Calu3 (cell line): ENCODE measurements around the gene PCED1B. TPM values are rescaled to one million over a fixed set of nuclear protein-coding genes. Genes with fewer than 3 reads are reported as not detected.
"Not testable (repeated sequence)": the region's sequence is repeated elsewhere in the genome, so short reads cannot be mapped to it uniquely, and the experiment has no call there.

ENCODE experiments used
- BruUV-seq: library from RNA; stranded (reverse); fragments of 400-500 nt; replicated peaks from 2 replicates; lab custom pipeline; 2021; lab: Mats Ljungman, UMichigan
- CTCF ChIA-PET: fragments of 300-600 bp; sonication (Branson Sonifier 250); formaldehyde crosslinking; loops from one replicate; lab custom pipeline; 2022; ENCODE audit warnings: antibody characterized with exemption; lab: Charles Lee
- DNase-seq: peaks from one replicate; pipeline ENCODE4 v3.0.0; 2022
- H3K27ac Mint-ChIP-seq: one replicate; pipeline ENCODE4 v1.8.0; 2022; ENCODE audit warnings: mixed read lengths; ENCODE audit not compliant: unreplicated experiment
- H3K27me3 Mint-ChIP-seq: one replicate; pipeline ENCODE4 v1.8.0; 2022; ENCODE audit warnings: mixed read lengths; ENCODE audit not compliant: unreplicated experiment
- H3K36me3 Mint-ChIP-seq: one replicate; pipeline ENCODE4 v1.8.0; 2022; ENCODE audit warnings: mild to moderate bottlenecking, moderate library complexity, mixed read lengths; ENCODE audit not compliant: insufficient read depth, unreplicated experiment
- H3K4me1 Mint-ChIP-seq: one replicate; pipeline ENCODE4 v1.8.0; 2022; ENCODE audit warnings: mild to moderate bottlenecking, low read depth, mixed read lengths; ENCODE audit not compliant: unreplicated experiment
- H3K4me3 Mint-ChIP-seq: one replicate; pipeline ENCODE4 v1.8.0; 2022; ENCODE audit warnings: mild to moderate bottlenecking, low read depth, moderate library complexity, mixed read lengths; ENCODE audit not compliant: unreplicated experiment
- H3K9me3 Mint-ChIP-seq: one replicate; pipeline ENCODE4 v1.8.0; 2022; ENCODE audit warnings: low read depth, mixed read lengths; ENCODE audit not compliant: unreplicated experiment
- CTCF ChIP-seq: fragments of 200-600 bp; IDR thresholded peaks from one replicate; pipeline ENCODE4 v1.8.0; 2022; ENCODE audit warnings: antibody characterized with exemption; ENCODE audit not compliant: unreplicated experiment
- intact Hi-C: fragments of 100-400 bp; cut with micrococcal nuclease; formaldehyde crosslinking; loops from one replicate; pipeline ENCODE4 v1.10.0; 2022; ENCODE audit not compliant: unreplicated experiment
- total RNA-seq: library from RNA; stranded (reverse); gene quantifications from 2 replicates; pipeline ENCODE4 v1.2.3, GENCODE V29; 2022

PCED1B gene
- total RNA-seq, 1 experiment from 2014 or later = 4.1 TPM

GRCh38 chr12:47166365-47166764 lies 86.9 kb downstream of the PCED1B start:
- no peaks in the 10 kb centered on the region for H3K27me3 Mint-ChIP-seq
- H3K27ac Mint-ChIP-seq = no peak overlapping the region
- TF ChIP-seq CTCF = no peak
- peaks cover 5% of the 10 kb centered on the region for H3K9me3 Mint-ChIP-seq
- no peak overlapping the region for H3K4me3 Mint-ChIP-seq
- no peak for DNase-seq
- no TSS peak for BruUV-seq
- H3K36me3 Mint-ChIP-seq = no peaks in the 10 kb centered on the region
- intact Hi-C loops = no loop called here
- CTCF ChIA-PET = interaction anchor here (0.6 kb wide), 2 partner anchors 80 to 1173 kb away, joined by 3 to 10 read pairs; no protein-coding TSS in a partner anchor
- H3K4me1 Mint-ChIP-seq = peaks cover 22% of the 10 kb centered on the region

- H3K4me1 Mint-ChIP-seq = peaks cover 16% of the 10 kb centered on the region
- intact Hi-C loops, H3K27ac Mint-ChIP-seq, H3K9me3 Mint-ChIP-seq, DNase-seq, BruUV-seq, H3K36me3 Mint-ChIP-seq, H3K4me3 Mint-ChIP-seq, H3K27me3 Mint-ChIP-seq, CTCF ChIA-PET: not testable (repeated sequence)
Observed at GRCh38 chr12:47170281-47170680, 90.9 kb downstream of the PCED1B start.

DNA sequence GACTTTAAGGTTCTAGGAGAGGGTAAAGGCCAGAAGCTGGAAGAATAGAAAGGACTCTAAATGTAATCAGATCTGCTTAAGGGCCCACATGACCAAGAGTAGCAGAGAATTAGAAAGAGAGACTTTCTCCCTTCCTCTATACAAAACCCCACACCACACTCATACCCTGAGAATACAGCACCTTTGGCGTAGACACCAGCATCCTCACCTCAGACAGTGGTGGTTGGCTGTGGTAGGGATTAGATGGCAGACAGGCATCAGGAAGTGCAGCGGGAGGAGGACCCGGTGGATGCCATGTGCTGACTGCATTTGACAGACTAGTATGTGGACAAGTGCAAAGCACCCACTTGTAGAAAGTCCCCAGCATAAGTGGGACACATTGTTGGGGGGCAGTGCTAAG lies 98.6 kb downstream of the PCED1B start:
- Mint-ChIP-seq H3K4me1 (peaks cover 9% of the 10 kb centered on the region), H3K36me3 (no peaks in the 10 kb centered on the region), H3K27ac (no peak overlapping the region), H3K4me3 (no peak overlapping the region), H3K9me3 (no peaks in the 10 kb centered on the region), H3K27me3 (no peaks in the 10 kb centered on the region)
- BruUV-seq = no TSS peak
- TF ChIP-seq CTCF = no peak
- CTCF ChIA-PET = no interaction called here
- intact Hi-C loops = no loop called here
- DNase-seq = no peak

GRCh38 chr12:47182164-47182938 lies 102.9 kb downstream of the PCED1B start:
- H3K9me3 Mint-ChIP-seq, H3K36me3 Mint-ChIP-seq, H3K4me3 Mint-ChIP-seq, CTCF ChIA-PET, H3K27me3 Mint-ChIP-seq, BruUV-seq, DNase-seq: not testable (repeated sequence)
- intact Hi-C loops = loop anchor here (10.0 kb wide), 1 partner anchor 212 kb away; no protein-coding TSS in a partner anchor
- H3K4me1 Mint-ChIP-seq = peaks cover 26% of the 10 kb centered on the region
- H3K27ac Mint-ChIP-seq = peak overlapping the region; percentile 8

DNA sequence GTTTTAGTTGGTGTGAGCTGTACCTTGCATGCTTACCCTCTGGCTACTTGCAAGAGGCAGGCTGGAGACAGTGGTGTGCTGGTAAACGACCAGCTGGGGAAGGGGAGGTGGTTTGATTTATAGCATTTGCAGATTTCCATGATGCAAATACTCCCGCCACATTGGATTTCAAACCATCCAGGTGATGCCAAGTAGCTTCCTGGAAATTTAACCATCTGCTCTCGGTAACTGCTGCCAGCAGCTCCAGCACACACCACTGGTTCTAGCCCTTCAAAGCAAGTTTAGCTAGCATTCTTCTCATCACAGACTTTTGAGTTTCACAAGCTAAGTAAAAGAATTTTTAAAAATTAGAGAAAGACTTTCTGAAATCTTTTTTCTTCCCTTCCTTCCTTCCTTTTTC lies 104.8 kb downstream of the PCED1B start:
- peaks cover 45% of the 10 kb centered on the region for H3K4me1 Mint-ChIP-seq
- peaks cover 3% of the 10 kb centered on the region for H3K9me3 Mint-ChIP-seq
- intact Hi-C loops = loop anchor here (10.0 kb wide), 1 partner anchor 211 kb away; no protein-coding TSS in a partner anchor
- H3K4me3 Mint-ChIP-seq = no peak overlapping the region
- peak overlapping the region; percentile 53 for H3K27ac Mint-ChIP-seq
- DNase-seq = no peak
- H3K27me3 Mint-ChIP-seq = no peaks in the 10 kb centered on the region
- BruUV-seq = no TSS peak
- peaks cover 3% of the 10 kb centered on the region for H3K36me3 Mint-ChIP-seq
- TF ChIP-seq CTCF = no peak
- CTCF ChIA-PET = interaction anchor here (0.7 kb wide), 1 partner anchor 88 kb away, joined by 3 read pairs; no protein-coding TSS in a partner anchor
